HG03045 (cell line): Measurements from ENCODE around the gene ERO1B.

ENCODE experiments used
- ATAC-seq: cut with Tn5 transposase; IDR thresholded peaks from one replicate; pipeline ENCODE4 v1.9.1; 2021; ENCODE audit warnings: mild to moderate bottlenecking, moderate library complexity; ENCODE audit not compliant: unreplicated experiment

The ERO1B gene

GRCh38 chr1:236301080-236301957 lies 19.6 kb upstream of the ERO1B start:
- no peak for ATAC-seq

GRCh38 chr1:236297161-236297560 lies 15.4 kb upstream of the ERO1B start:
- no peak for ATAC-seq

- ATAC-seq = no peak
These were observed 10.7 kb upstream of the ERO1B start for GRCh38 chr1:236292425-236292824.

GRCh38 chr1:236289492-236290131 lies 7.9 kb upstream of the ERO1B start:
- no peak for ATAC-seq

GRCh38 chr1:236288620-236288976 lies 6.8 kb upstream of the ERO1B start:
- no peak for ATAC-seq

GRCh38 chr1:236287757-236288619 lies 6.2 kb upstream of the ERO1B start:
- ATAC-seq = no peak

GRCh38 chr1:236287356-236287755 lies 5.6 kb upstream of the ERO1B start:
- no peak for ATAC-seq

GRCh38 chr1:236284291-236284721 lies 2.5 kb upstream of the ERO1B start:
- ATAC-seq = peak; percentile 50

GRCh38 chr1:236282719-236283118 lies 961 bp upstream of the ERO1B start:
- no peak for ATAC-seq

GRCh38 chr1:236282425-236282716 lies 613 bp upstream of the ERO1B start:
- peak; percentile 9 for ATAC-seq

GRCh38 chr1:236281198-236281653 lies 532 bp downstream of the ERO1B start:
- peak; percentile 25 for ATAC-seq

- no peak for ATAC-seq
These were observed 1.1 kb downstream of the ERO1B start for GRCh38 chr1:236280438-236281197.

- no peak for ATAC-seq
These were observed 6.2 kb downstream of the ERO1B start for GRCh38 chr1:236275586-236275985.

- ATAC-seq = no peak
These were observed 6.7 kb downstream of the ERO1B start for GRCh38 chr1:236275061-236275460.

- no peak for ATAC-seq
These were observed 8.4 kb downstream of the ERO1B start for GRCh38 chr1:236273358-236273757.

- no peak for ATAC-seq
These were observed 12.3 kb downstream of the ERO1B start for GRCh38 chr1:236269439-236269838.

GRCh38 chr1:236261898-236262297 lies 19.9 kb downstream of the ERO1B start:
- no peak for ATAC-seq

GRCh38 chr1:236261033-236261432 lies 20.7 kb downstream of the ERO1B start:
- ATAC-seq = no peak

GRCh38 chr1:236259043-236259442 lies 22.7 kb downstream of the ERO1B start:
- ATAC-seq = no peak

- ATAC-seq = no peak
These were observed 23.6 kb downstream of the ERO1B start for GRCh38 chr1:236258114-236258622.

- ATAC-seq = no peak
These were observed 24.5 kb downstream of the ERO1B start for GRCh38 chr1:236257216-236257615.
